GM12878 (cell line): ENCODE data around the gene PM20D2. TPM values are rescaled to one million over a fixed set of nuclear protein-coding genes. Genes with fewer than 3 reads are reported as not detected.

Experiments used
- ATAC-seq: fragments of 200-7000 bp; cut with Tn5 transposase; 3 replicates; pipeline ENCODE4 v1.9.1; 2020; ENCODE audit warnings: mild to moderate bottlenecking, moderate library complexity
- BruUV-seq: library from RNA; stranded (reverse); fragments of 400-500 nt; replicated peaks from 2 replicates; lab custom pipeline; 2021; lab: Mats Ljungman, UMichigan
- CTCF ChIA-PET: fragments of 300-600 bp; sonication (Branson Sonifier 250); formaldehyde crosslinking; extraction: SDS; loops from one replicate; lab custom pipeline; 2021; ENCODE audit warnings: inconsistent platforms; lab: Yijun Ruan, JAX
- POLR2A ChIA-PET: fragments of 350-600 bp; formaldehyde crosslinking; extraction: SDS; loops from one replicate; lab custom pipeline; 2021; ENCODE audit warnings: inconsistent platforms; lab: Charles Lee
- RAD21 ChIA-PET: fragments of 300-600 bp; sonication (Branson Sonifier 250); formaldehyde crosslinking; loops from one replicate; lab custom pipeline; 2023; ENCODE audit warnings: antibody characterized with exemption; ENCODE audit not compliant: unreplicated experiment; lab: Charles Lee
- SMC1A ChIA-PET: fragments of 300-600 bp; sonication (Branson Sonifier 250); formaldehyde crosslinking; loops from one replicate; lab custom pipeline; 2023; ENCODE audit not compliant: unreplicated experiment, uncharacterized antibody; lab: Charles Lee
- DNase-seq: peaks from one replicate; pipeline ENCODE4 v3.0.0-alpha.2; 2011; ENCODE audit warnings: low read depth, low spot score
- FAIRE-seq: peaks from 3 replicates; lab custom pipeline; 2011; peaks lifted over from hg19 to GRCh38; lab: Jason Lieb, UNC
- H2AFZ ChIP-seq: 2 replicates; pipeline ENCODE4 v1.6.0; 2011; ENCODE audit warnings: low read depth, low read length, control low read depth; ENCODE audit not compliant: control insufficient read depth
- H3K27ac ChIP-seq: 2 replicates; pipeline ENCODE4 v1.5.1; 2011; ENCODE audit warnings: control low read depth; ENCODE audit not compliant: control insufficient read depth, insufficient read depth
- H3K27me3 ChIP-seq, 2 experiments: replicated peaks in 1 of 2; 2 replicates each; pipeline versions ENCODE4 v1.6.0 to v1.6.1; 2011; ENCODE audit warnings: low read length in 1 of 2; ENCODE audit not compliant: control insufficient read depth in 2 of 2, insufficient read depth in 2 of 2
- H3K36me3 ChIP-seq, 2 experiments: 2 replicates each; pipeline ENCODE4 v1.5.1; 2011; ENCODE audit warnings: low read length in 1 of 2; ENCODE audit not compliant: control insufficient read depth in 2 of 2, insufficient read depth in 2 of 2
- H3K4me1 ChIP-seq: 2 replicates; pipeline ENCODE4 v1.6.1; 2011; ENCODE audit warnings: mild to moderate bottlenecking, low read length, moderate library complexity, mixed read lengths; ENCODE audit not compliant: control insufficient read depth, insufficient read depth
- H3K4me2 ChIP-seq: 2 replicates; pipeline ENCODE4 v1.6.0; 2011; ENCODE audit warnings: control low read depth; ENCODE audit not compliant: control insufficient read depth, insufficient read depth
- H3K4me3 ChIP-seq: fragments of 200-600 bp; sonication (generic); 2 replicates; pipeline ENCODE4 v1.5.1; 2016
- H3K79me2 ChIP-seq: 2 replicates; pipeline ENCODE4 v1.6.0; 2011; ENCODE audit warnings: low read length; ENCODE audit not compliant: control insufficient read depth, insufficient read depth
- H3K9ac ChIP-seq: 2 replicates; pipeline ENCODE4 v1.8.0; 2011; ENCODE audit warnings: low read length, control low read depth, mixed read lengths; ENCODE audit not compliant: control insufficient read depth, insufficient read depth
- H3K9me3 ChIP-seq: replicated peaks from 3 replicates; pipeline ENCODE4 v1.5.1; 2011; ENCODE audit warnings: mild to moderate bottlenecking, low read length; ENCODE audit not compliant: control insufficient read depth, insufficient read depth
- H4K20me1 ChIP-seq: 2 replicates; pipeline ENCODE4 v1.6.0; 2011; ENCODE audit not compliant: control insufficient read depth, insufficient read depth
- EED ChIP-seq: sonication (generic); IDR thresholded peaks from 2 replicates; pipeline ENCODE4 v1.6.1; 2016; ENCODE audit warnings: antibody characterized with exemption, low read depth
- FOS ChIP-seq: IDR thresholded peaks from 3 replicates; pipeline ENCODE4 v1.6.1; 2011; ENCODE audit warnings: borderline replicate concordance; ENCODE audit not compliant: insufficient read length; ENCODE audit errors: extremely low read depth
- KAT2A ChIP-seq: conservative IDR thresholded peaks from 2 replicates; pipeline ENCODE4 v1.6.1; 2011; ENCODE audit warnings: low read depth, low read length; ENCODE audit not compliant: control insufficient read depth
- MEF2B ChIP-seq: fragments of 450-650 bp; IDR thresholded peaks from 2 replicates; pipeline ENCODE4 v1.6.1; 2018; ENCODE audit warnings: mild to moderate bottlenecking, moderate library complexity; ENCODE audit not compliant: partially characterized antibody, poor library complexity, severe bottlenecking
- MXI1 ChIP-seq: fragments of 150-350 bp; IDR thresholded peaks from 2 replicates; pipeline ENCODE4 v1.6.1; 2011; ENCODE audit warnings: low read depth, mild to moderate bottlenecking, inconsistent platforms, low read length, improper control_type of control experiment
- NFIC ChIP-seq: IDR thresholded peaks from 2 replicates; pipeline ENCODE4 v1.6.1; 2012; ENCODE audit warnings: low read depth, mild to moderate bottlenecking, inconsistent platforms, low read length, moderate library complexity
- RCOR1 ChIP-seq: conservative IDR thresholded peaks from 2 replicates; pipeline ENCODE4 v1.6.1; 2012; ENCODE audit warnings: low read depth, low read length, improper control_type of control experiment
- SPI1 ChIP-seq: IDR thresholded peaks from 2 replicates; pipeline ENCODE4 v1.6.1; 2011; ENCODE audit warnings: low read depth, mild to moderate bottlenecking, low read length, moderate library complexity, borderline replicate concordance; ENCODE audit not compliant: insufficient read depth
- WGBS: methylation state at CpG from one replicate; pipeline ENCODE4 v1.1.6; 2016; ENCODE audit warnings: low lambda C conversion rate; ENCODE audit not compliant: insufficient replicate concordance, insufficient coverage; ENCODE audit errors: missing lambda C conversion rate; 5-methylcytosine and 5-hydroxymethylcytosine counted together
- in situ Hi-C: fragments of 300-500 bp; cut with MboI; formaldehyde crosslinking; loops from 9 replicates; pipeline ENCODE4 v1.14.3; 2018; ENCODE audit warnings: mixed read lengths
- intact Hi-C: fragments of 100-400 bp; cut with micrococcal nuclease; formaldehyde crosslinking; loops from one replicate; pipeline ENCODE4 v1.14.2; 2022; ENCODE audit not compliant: unreplicated experiment
- polyA plus RNA-seq, 11 experiments: library from polyadenylated mRNA; depleted of rRNA in 4 of 11; unstranded in 6 of 11; stranded (reverse) in 5 of 11; fragments of >200 nt; fragmentation: Nextera tagmentation in 4 of 11; fragmentation: Illumina TruSeq in 1 of 11; extraction: Ambion mirVana in 4 of 11; extraction: Trizol in 1 of 11; gene quantifications; 1 replicate in 1 of 11; 2 replicates in 10 of 11; pipeline versions ENCODE4 v1.2.1 to v1.2.3, GENCODE V29; 2011 to 2016; ENCODE audit warnings: inconsistent platforms in 2 of 11, missing spikeins in 2 of 11, low read depth in 1 of 11
- total RNA-seq, 4 experiments: library from RNA; depleted of rRNA in 3 of 4; stranded (reverse); fragments of >200 nt in 3 of 4; fragmentation: Illumina TruSeq in 1 of 4; extraction: Trizol in 1 of 4; gene quantifications; 2 replicates each; pipeline versions ENCODE4 v1.2.1 to v1.2.3, GENCODE V29; 2013 to 2021
- TF ChIP-seq, protein P1 (sequence below): IDR thresholded peaks from 2 replicates; pipeline ENCODE4 v1.6.1; 2012; ENCODE audit warnings: low read length, inconsistent platforms
- TF ChIP-seq, protein P2 (sequence below): fragments of 450-650 bp; conservative IDR thresholded peaks from 2 replicates; pipeline ENCODE4 v1.6.1; 2017; ENCODE audit warnings: mild to moderate bottlenecking, moderate library complexity
- TF ChIP-seq, protein P3 (sequence below): fragments of 450-650 bp; IDR thresholded peaks from 2 replicates; pipeline ENCODE4 v1.6.1; 2016; ENCODE audit warnings: mild to moderate bottlenecking, moderate library complexity, borderline replicate concordance

The PM20D2 gene
- total and polyA plus RNA-seq, 10 of the 15 experiments (the other 5 are each of a cell fraction or from before 2014, with no cell fraction given), result 7.8 to 23.6 (median 15.7) TPM

DNA sequence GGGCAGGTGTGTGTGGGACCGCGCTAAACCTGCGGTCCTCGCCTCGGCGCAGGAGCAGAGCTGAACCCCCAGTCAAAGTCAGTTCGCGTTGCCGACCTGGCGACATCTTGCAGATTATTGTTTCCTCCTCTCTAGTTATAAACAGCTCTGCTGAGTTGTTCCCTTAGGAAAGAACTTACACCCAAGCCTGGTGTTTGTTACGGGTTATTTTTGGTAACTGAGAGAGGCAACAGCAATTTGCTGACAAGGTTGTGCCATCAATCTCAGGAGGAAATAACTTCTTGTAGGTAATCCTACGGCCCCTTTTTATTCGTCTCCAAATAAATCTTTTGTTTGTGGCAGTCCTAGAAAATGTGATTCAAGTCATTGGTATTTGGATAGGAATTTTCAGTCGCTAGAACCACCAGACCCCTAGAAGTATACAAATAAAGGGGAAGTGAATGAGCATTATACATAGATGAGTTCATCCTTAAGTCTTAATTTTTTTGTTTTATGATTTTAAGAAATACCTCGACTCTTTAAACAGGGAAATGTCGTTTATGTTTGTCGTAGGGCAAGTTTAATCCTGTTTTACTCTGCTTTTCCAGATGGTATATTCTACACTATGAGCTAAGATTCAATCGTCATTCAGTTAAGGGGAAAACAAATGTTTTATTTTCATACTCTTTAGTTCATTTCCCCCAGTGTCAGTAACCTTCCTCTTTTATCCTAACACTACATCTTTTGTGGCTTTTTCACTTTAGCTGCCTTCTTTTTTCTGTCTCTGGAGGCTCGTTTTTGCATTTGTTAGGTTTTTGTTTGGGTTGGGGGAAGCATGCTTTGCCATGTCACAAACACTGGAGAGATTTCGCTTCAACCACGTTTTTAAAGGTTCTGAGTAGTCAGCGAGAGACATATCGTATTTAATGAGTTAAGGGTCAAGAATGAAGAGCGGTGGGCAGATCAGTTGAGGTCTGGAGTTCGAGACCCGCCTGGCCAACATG is 1.2 kb downstream of the PM20D2 start:
- Histone ChIP-seq H3K36me3 (no peaks in the 10 kb centered on the region), H3K4me3 (peak overlapping the region; percentile 71), H3K27me3 (no peaks in the 10 kb centered on the region), H3K9ac (peak overlapping the region; percentile 80), H3K4me2 (peak overlapping the region; percentile 96), H2AFZ (peak overlapping the region; percentile 84), H3K79me2 (peaks cover 13% of the 10 kb centered on the region), H3K4me1 (peaks cover 16% of the 10 kb centered on the region), H3K9me3 (no peaks in the 10 kb centered on the region; the same call in 2 of the 3 replicates), H4K20me1 (no peaks in the 10 kb centered on the region), H3K27ac (peak overlapping the region; percentile 75)
- POLR2A ChIA-PET, result interaction anchor here (0.6 to 5.2 kb wide), 8 partner anchors 12 to 1610 kb away, joined by 3 to 71 read pairs (median 3); partner anchors contain the start of genes PNRC1 and RNGTT
- intact Hi-C loops, result loop anchor here (1.0 to 5.0 kb wide), 2 partner anchors 66 to 205 kb away; partner anchors contain the start of gene UBE2J1
- FAIRE-seq (peak; percentile 41), ATAC-seq (peak; percentile 60), DNase-seq (no peak)
- CTCF ChIA-PET, result interaction anchor here (0.9 to 4.1 kb wide), 4 partner anchors 13 to 165 kb away, joined by 3 to 22 read pairs (median 5); partner anchors contain the start of gene PNRC1
- in situ Hi-C loops, result no loop called here
- RAD21 ChIA-PET, result interaction anchor here (1.3 to 3.0 kb wide), 5 partner anchors 62 to 203 kb away, joined by 4 to 14 read pairs (median 7); partner anchors contain the start of gene PNRC1
- TSS peak; percentile 75 for BruUV-seq
- 25% methylated on average over 26 of the region's 26 CpGs for WGBS
- TF ChIP-seq SPI1, result peak; percentile 30; the same call in 1 of the 2 replicates
- TF ChIP-seq FOS, result no peak
- TF ChIP-seq, protein P1, sequence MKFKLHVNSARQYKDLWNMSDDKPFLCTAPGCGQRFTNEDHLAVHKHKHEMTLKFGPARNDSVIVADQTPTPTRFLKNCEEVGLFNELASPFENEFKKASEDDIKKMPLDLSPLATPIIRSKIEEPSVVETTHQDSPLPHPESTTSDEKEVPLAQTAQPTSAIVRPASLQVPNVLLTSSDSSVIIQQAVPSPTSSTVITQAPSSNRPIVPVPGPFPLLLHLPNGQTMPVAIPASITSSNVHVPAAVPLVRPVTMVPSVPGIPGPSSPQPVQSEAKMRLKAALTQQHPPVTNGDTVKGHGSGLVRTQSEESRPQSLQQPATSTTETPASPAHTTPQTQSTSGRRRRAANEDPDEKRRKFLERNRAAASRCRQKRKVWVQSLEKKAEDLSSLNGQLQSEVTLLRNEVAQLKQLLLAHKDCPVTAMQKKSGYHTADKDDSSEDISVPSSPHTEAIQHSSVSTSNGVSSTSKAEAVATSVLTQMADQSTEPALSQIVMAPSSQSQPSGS, result no peak
- no peak for TF ChIP-seq KAT2A
- TF ChIP-seq, protein P2, sequence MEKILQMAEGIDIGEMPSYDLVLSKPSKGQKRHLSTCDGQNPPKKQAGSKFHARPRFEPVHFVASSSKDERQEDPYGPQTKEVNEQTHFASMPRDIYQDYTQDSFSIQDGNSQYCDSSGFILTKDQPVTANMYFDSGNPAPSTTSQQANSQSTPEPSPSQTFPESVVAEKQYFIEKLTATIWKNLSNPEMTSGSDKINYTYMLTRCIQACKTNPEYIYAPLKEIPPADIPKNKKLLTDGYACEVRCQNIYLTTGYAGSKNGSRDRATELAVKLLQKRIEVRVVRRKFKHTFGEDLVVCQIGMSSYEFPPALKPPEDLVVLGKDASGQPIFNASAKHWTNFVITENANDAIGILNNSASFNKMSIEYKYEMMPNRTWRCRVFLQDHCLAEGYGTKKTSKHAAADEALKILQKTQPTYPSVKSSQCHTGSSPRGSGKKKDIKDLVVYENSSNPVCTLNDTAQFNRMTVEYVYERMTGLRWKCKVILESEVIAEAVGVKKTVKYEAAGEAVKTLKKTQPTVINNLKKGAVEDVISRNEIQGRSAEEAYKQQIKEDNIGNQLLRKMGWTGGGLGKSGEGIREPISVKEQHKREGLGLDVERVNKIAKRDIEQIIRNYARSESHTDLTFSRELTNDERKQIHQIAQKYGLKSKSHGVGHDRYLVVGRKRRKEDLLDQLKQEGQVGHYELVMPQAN, result no peak
- no peak for TF ChIP-seq RCOR1
- peak; percentile 60 for TF ChIP-seq MEF2B
- TF ChIP-seq, protein P3, sequence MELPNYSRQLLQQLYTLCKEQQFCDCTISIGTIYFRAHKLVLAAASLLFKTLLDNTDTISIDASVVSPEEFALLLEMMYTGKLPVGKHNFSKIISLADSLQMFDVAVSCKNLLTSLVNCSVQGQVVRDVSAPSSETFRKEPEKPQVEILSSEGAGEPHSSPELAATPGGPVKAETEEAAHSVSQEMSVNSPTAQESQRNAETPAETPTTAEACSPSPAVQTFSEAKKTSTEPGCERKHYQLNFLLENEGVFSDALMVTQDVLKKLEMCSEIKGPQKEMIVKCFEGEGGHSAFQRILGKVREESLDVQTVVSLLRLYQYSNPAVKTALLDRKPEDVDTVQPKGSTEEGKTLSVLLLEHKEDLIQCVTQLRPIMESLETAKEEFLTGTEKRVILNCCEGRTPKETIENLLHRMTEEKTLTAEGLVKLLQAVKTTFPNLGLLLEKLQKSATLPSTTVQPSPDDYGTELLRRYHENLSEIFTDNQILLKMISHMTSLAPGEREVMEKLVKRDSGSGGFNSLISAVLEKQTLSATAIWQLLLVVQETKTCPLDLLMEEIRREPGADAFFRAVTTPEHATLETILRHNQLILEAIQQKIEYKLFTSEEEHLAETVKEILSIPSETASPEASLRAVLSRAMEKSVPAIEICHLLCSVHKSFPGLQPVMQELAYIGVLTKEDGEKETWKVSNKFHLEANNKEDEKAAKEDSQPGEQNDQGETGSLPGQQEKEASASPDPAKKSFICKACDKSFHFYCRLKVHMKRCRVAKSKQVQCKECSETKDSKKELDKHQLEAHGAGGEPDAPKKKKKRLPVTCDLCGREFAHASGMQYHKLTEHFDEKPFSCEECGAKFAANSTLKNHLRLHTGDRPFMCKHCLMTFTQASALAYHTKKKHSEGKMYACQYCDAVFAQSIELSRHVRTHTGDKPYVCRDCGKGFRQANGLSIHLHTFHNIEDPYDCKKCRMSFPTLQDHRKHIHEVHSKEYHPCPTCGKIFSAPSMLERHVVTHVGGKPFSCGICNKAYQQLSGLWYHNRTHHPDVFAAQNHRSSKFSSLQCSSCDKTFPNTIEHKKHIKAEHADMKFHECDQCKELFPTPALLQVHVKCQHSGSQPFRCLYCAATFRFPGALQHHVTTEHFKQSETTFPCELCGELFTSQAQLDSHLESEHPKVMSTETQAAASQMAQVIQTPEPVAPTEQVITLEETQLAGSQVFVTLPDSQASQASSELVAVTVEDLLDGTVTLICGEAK, result peak; percentile 28; the same call in 1 of the 2 replicates
- 0 out of 2 replicates have a peak, but pooled peaks have one; percentile 32 for TF ChIP-seq MXI1
- TF ChIP-seq NFIC, result no peak
- 0 out of 2 replicates have a peak, but pooled peaks have one; percentile 24 for TF ChIP-seq EED
- SMC1A ChIA-PET, result interaction anchor here (0.8 to 6.1 kb wide), 7 partner anchors 21 to 264 kb away, joined by 3 to 37 read pairs (median 3); partner anchors contain the start of gene PNRC1
